Fibroblast of lung (primary cell): ENCODE data around the gene SCN10A. TPM values are rescaled to one million over a fixed set of nuclear protein-coding genes. Genes with fewer than 3 reads are reported as not detected.

Source experiments
- DNase-seq, 2 donors: peaks; one replicate each; pipeline versions ENCODE4 v3.0.0 to v3.0.0-alpha.2; 2010; ENCODE audit warnings: low read depth in 2 of 2
- H2AFZ ChIP-seq: 2 replicates; pipeline ENCODE4 v1.5.1; 2012; ENCODE audit warnings: low read length, control low read depth, inconsistent platforms
- H3K27ac ChIP-seq: 2 replicates; pipeline ENCODE4 v1.5.1; 2011; ENCODE audit warnings: low read length, control low read depth; ENCODE audit not compliant: insufficient read depth
- H3K27me3 ChIP-seq: 2 replicates; pipeline ENCODE4 v1.5.1; 2011; ENCODE audit warnings: mild to moderate bottlenecking, low read length; ENCODE audit not compliant: control insufficient read depth, insufficient read depth
- H3K36me3 ChIP-seq: 2 replicates; pipeline ENCODE4 v1.5.1; 2011; ENCODE audit warnings: low read length; ENCODE audit not compliant: control insufficient read depth, insufficient read depth
- H3K4me1 ChIP-seq: 2 replicates; pipeline ENCODE4 v1.5.1; 2011; ENCODE audit warnings: low read length; ENCODE audit not compliant: control insufficient read depth, insufficient read depth; ENCODE audit errors: extremely low read depth
- H3K4me2 ChIP-seq: 2 replicates; pipeline ENCODE4 v1.5.1; 2011; ENCODE audit warnings: low read length, control low read depth; ENCODE audit not compliant: insufficient read depth; ENCODE audit errors: extremely low read depth
- H3K4me3 ChIP-seq, 4 experiments: fragments of 200-600 bp in 1 of 4; sonication (generic) in 1 of 4; replicated peaks in 1 of 4; 2 replicates each; pipeline ENCODE4 v1.5.1; 2011 to 2016; ENCODE audit warnings: low read length in 4 of 4, low read depth in 3 of 4, mild to moderate bottlenecking in 3 of 4, control low read depth in 2 of 4, inconsistent platforms in 1 of 4, mixed read lengths in 1 of 4; ENCODE audit not compliant: insufficient read depth in 1 of 4; ENCODE audit errors: control extremely low read depth in 1 of 4
- H3K79me2 ChIP-seq: 2 replicates; pipeline ENCODE4 v1.5.1; 2012; ENCODE audit warnings: mild to moderate bottlenecking, low read length, inconsistent platforms; ENCODE audit not compliant: control insufficient read depth, insufficient read depth
- H3K9ac ChIP-seq: 2 replicates; pipeline ENCODE4 v1.5.1; 2011; ENCODE audit warnings: mild to moderate bottlenecking, low read length, control low read depth; ENCODE audit not compliant: insufficient read depth
- H3K9me3 ChIP-seq: 2 replicates; pipeline ENCODE4 v1.5.1; 2012; ENCODE audit warnings: low read depth, low read length; ENCODE audit not compliant: control insufficient read depth, insufficient read depth
- H4K20me1 ChIP-seq: 2 replicates; pipeline ENCODE4 v1.5.1; 2011; ENCODE audit warnings: low read length; ENCODE audit not compliant: control insufficient read depth, insufficient read depth; ENCODE audit errors: extremely low read depth
- EZH2 ChIP-seq: IDR thresholded peaks from 2 replicates; pipeline ENCODE4 v1.5.1; 2012; ENCODE audit warnings: low read length, control low read depth, mild to moderate bottlenecking; ENCODE audit errors: missing control alignments
- polyA plus RNA-seq, 2 donors: library from polyadenylated mRNA; depleted of rRNA in 1 of 2; stranded (reverse) in 1 of 2; unstranded in 1 of 2; fragments of >200 nt; gene quantifications; 2 replicates each; pipeline ENCODE4 v1.2.1, GENCODE V29; 2011 to 2012; ENCODE audit warnings: missing spikeins in 1 of 2
- total RNA-seq: library from RNA; depleted of rRNA; stranded (reverse); fragments of >200 nt; gene quantifications from 2 replicates; pipeline ENCODE4 v1.2.1, GENCODE V29; 2014
- TF ChIP-seq, protein P1 (sequence below), 2 donors: IDR thresholded peaks in 1 of 2; conservative IDR thresholded peaks in 1 of 2; 1 replicate in 1 of 2; 2 replicates in 1 of 2; pipeline ENCODE4 v1.5.1; 2011 to 2012; ENCODE audit warnings: low read length in 2 of 2, control low read depth in 1 of 2, inconsistent platforms in 1 of 2, low read depth in 1 of 2, mild to moderate bottlenecking in 1 of 2

Gene SCN10A
- total and polyA plus RNA-seq, 2 donors (not counting 1 experiment from before 2014, with no cell fraction given): not detected

GRCh38 chr3:38823722-38824121 is 7.7 kb upstream of the SCN10A start:
- DNase-seq: no peak
- Histone ChIP-seq H3K4me3 (no peak overlapping the region), H2AFZ (no peak overlapping the region)

GRCh38 chr3:38823186-38823585 is 7.2 kb upstream of the SCN10A start:
- TF ChIP-seq, protein P1, sequence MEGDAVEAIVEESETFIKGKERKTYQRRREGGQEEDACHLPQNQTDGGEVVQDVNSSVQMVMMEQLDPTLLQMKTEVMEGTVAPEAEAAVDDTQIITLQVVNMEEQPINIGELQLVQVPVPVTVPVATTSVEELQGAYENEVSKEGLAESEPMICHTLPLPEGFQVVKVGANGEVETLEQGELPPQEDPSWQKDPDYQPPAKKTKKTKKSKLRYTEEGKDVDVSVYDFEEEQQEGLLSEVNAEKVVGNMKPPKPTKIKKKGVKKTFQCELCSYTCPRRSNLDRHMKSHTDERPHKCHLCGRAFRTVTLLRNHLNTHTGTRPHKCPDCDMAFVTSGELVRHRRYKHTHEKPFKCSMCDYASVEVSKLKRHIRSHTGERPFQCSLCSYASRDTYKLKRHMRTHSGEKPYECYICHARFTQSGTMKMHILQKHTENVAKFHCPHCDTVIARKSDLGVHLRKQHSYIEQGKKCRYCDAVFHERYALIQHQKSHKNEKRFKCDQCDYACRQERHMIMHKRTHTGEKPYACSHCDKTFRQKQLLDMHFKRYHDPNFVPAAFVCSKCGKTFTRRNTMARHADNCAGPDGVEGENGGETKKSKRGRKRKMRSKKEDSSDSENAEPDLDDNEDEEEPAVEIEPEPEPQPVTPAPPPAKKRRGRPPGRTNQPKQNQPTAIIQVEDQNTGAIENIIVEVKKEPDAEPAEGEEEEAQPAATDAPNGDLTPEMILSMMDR (conservative IDR thresholded peaks at IDR 0.05 in 1 of 2, IDR thresholded peaks at IDR 0.05 in 1 of 2; ENCODE audit: low read depth in 1 of 2, low read length in 2 of 2): no peak
- H3K9me3 ChIP-seq: no peaks in the 10 kb centered on the region

More at GRCh38 chr3:38823722-38824121, 7.7 kb upstream of the SCN10A start:
- no peak for TF ChIP-seq EZH2
- TF ChIP-seq, protein P1 (conservative IDR thresholded peaks at IDR 0.05 in 1 of 2, IDR thresholded peaks at IDR 0.05 in 1 of 2; ENCODE audit: low read depth in 1 of 2, low read length in 2 of 2): no peak
- no peaks in the 10 kb centered on the region for H3K9me3 ChIP-seq
- no peak overlapping the region for H3K27ac ChIP-seq
- no peaks in the 10 kb centered on the region for H3K36me3 ChIP-seq
- peaks cover 2% of the 10 kb centered on the region for H3K27me3 ChIP-seq
- no peaks in the 10 kb centered on the region for H4K20me1 ChIP-seq
- H3K9ac ChIP-seq: no peak overlapping the region
- H3K4me2 ChIP-seq: no peak overlapping the region
- peaks cover 5% of the 10 kb centered on the region for H3K4me1 ChIP-seq
- no peaks in the 10 kb centered on the region for H3K79me2 ChIP-seq

GRCh38 chr3:38811822-38812221 is 4.2 kb downstream of the SCN10A start:
- Histone ChIP-seq H3K79me2 (no peaks in the 10 kb centered on the region), H3K4me1 (no peaks in the 10 kb centered on the region), H3K36me3 (no peaks in the 10 kb centered on the region), H4K20me1 (no peaks in the 10 kb centered on the region), H3K9ac (no peak overlapping the region), H3K27me3 (no peaks in the 10 kb centered on the region), H3K4me2 (no peak overlapping the region), H3K4me3 (no peak overlapping the region), H3K27ac (no peak overlapping the region), H2AFZ (no peak overlapping the region), H3K9me3 (no peaks in the 10 kb centered on the region)
- no peak for DNase-seq
- TF ChIP-seq, protein P1 (conservative IDR thresholded peaks at IDR 0.05 in 1 of 2, IDR thresholded peaks at IDR 0.05 in 1 of 2; ENCODE audit: low read depth in 1 of 2, low read length in 2 of 2): no peak
- no peak for TF ChIP-seq EZH2

More at GRCh38 chr3:38823186-38823585, 7.2 kb upstream of the SCN10A start:
- DNase-seq: no peak
- Histone ChIP-seq H4K20me1 (no peaks in the 10 kb centered on the region), H3K4me3 (no peak overlapping the region), H3K27me3 (peaks cover 2% of the 10 kb centered on the region), H3K4me2 (no peak overlapping the region), H3K36me3 (no peaks in the 10 kb centered on the region), H3K9ac (no peak overlapping the region), H3K27ac (no peak overlapping the region), H3K4me1 (no peaks in the 10 kb centered on the region), H3K79me2 (no peaks in the 10 kb centered on the region), H2AFZ (no peak overlapping the region)
